Esophagus squamous epithelium (tissue), 5 donors: Measurements from ENCODE around the gene GPRIN2. TPM values are rescaled to one million over a fixed set of nuclear protein-coding genes. Genes with fewer than 3 reads are reported as not detected.

Experiments used
- DNase-seq: peaks from one replicate; lab custom pipeline; 2025; lab: John Stamatoyannopoulos, UW
- H3K27ac ChIP-seq, 4 donors: fragments of 200-600 bp; sonication (generic); one replicate each; pipeline ENCODE4 v1.5.1; 2016 to 2019; ENCODE audit warnings: mild to moderate bottlenecking in 1 of 4
- H3K27me3 ChIP-seq, 4 donors: fragments of 200-600 bp; sonication (generic); 1 replicate in 3 of 4; 2 replicates in 1 of 4; pipeline versions ENCODE4 v1.5.1 to v1.6.0; 2017 to 2021; ENCODE audit warnings: antibody characterized with exemption in 1 of 4
- H3K36me3 ChIP-seq, 3 donors: fragments of 200-600 bp; sonication (generic); one replicate each; pipeline ENCODE4 v1.5.1; 2016 to 2019
- H3K4me1 ChIP-seq, 3 donors: fragments of 200-600 bp; sonication (generic); one replicate each; pipeline ENCODE4 v1.5.1; 2017 to 2019
- H3K4me3 ChIP-seq, 4 donors: fragments of 200-600 bp; sonication (generic); 1 replicate in 3 of 4; 2 replicates in 1 of 4; pipeline ENCODE4 v1.5.1; 2016 to 2019; ENCODE audit warnings: mild to moderate bottlenecking in 2 of 4, moderate library complexity in 1 of 4
- H3K9me3 ChIP-seq, 3 donors: fragments of 200-600 bp; sonication (generic); one replicate each; pipeline ENCODE4 v1.5.1; 2016 to 2019
- POLR2A ChIP-seq, 4 donors: fragments of 450-650 bp; IDR thresholded peaks; one replicate each; pipeline ENCODE4 v1.6.1; 2017; ENCODE audit warnings: antibody characterized with exemption in 4 of 4, mild to moderate bottlenecking in 4 of 4, moderate library complexity in 3 of 4
- whole genome bisulfite sequencing, 2 donors: methylation state at CpG; one replicate each; pipeline ENCODE4 v1.1.5; 2018; 5-methylcytosine and 5-hydroxymethylcytosine counted together
- intact Hi-C: fragments of 100-400 bp; cut with DNase I; formaldehyde crosslinking; loops from one replicate; pipeline ENCODE4 v1.15.0; 2022
- total RNA-seq, 4 donors: library from RNA; depleted of rRNA; stranded (reverse); fragments of >200 nt; gene quantifications; one replicate each; pipeline ENCODE4 v1.1.0, GENCODE V29; 2016
- TF ChIP-seq, protein P1 (sequence below), 6 experiments: fragments of 450-650 bp in 4 of 6; fragments of 200-600 bp in 2 of 6; sonication (generic) in 2 of 6; IDR thresholded peaks; one replicate each; pipeline ENCODE4 v1.5.1; 2016 to 2019; ENCODE audit warnings: antibody characterized with exemption in 6 of 6, mild to moderate bottlenecking in 4 of 6, moderate library complexity in 4 of 6
- donor health status: DM: yes; HTN: yes; CAD: no.

Gene GPRIN2
- total RNA-seq, 4 donors from 2014 or later = 7.6 to 8.3 (median 8.1) TPM

DNA sequence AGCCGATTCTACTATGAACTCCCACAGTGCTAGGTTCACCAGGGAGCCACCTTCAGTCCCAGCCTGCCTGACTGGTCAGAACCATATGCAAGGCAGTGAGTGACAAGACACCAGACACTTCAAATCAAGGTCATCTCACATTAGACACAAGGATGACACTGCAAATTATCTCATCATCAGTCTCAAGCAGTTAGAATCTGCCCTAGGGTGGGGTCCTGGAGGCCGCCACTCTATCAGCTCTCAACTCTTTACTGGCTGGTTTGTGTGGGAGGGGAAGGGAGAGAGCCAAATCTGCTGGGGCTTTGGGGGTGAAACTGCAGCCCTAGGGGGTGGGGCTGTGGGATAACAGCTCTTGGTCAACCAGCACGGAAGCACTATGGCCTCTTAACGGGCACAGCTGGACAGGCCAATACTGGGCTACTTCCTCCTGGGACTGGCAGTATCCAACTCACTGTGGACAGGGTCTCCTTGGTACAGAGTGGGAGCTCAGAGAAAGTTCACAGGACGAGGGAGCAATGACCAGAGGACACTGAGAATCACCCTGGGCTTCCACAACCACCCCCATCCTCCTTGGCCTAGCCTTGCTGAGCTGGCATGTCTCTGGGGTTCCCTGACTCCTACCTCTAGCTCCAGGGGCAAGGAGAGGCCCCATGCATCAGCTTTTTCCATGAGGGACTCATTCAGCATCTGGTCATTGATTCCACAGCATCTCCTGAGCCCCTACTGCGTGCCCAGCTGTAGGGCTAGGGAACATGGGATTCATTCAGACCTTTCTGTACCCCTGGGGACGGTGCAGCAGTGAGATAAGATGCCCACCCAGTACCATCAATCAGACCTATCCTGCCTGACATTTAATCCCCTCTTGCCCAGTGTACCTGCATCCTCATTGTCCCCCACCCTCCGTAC, 5.4 kb downstream of the GPRIN2 start:
- Histone ChIP-seq H3K36me3 (peaks cover 0 to 43% (median 0%) of the 10 kb centered on the region in 3 donors), H3K27ac (no peak overlapping the region), H3K4me3 (no peak overlapping the region), H3K27me3 (peaks cover 0 to 26% (median 6%) of the 10 kb centered on the region in 4 donors), H3K4me1 (peaks cover 8 to 44% (median 10%) of the 10 kb centered on the region in 3 donors), H3K9me3 (no peaks in the 10 kb centered on the region)
- DNase-seq = no peak
- intact Hi-C loops = no loop called here
- TF ChIP-seq, protein P1, sequence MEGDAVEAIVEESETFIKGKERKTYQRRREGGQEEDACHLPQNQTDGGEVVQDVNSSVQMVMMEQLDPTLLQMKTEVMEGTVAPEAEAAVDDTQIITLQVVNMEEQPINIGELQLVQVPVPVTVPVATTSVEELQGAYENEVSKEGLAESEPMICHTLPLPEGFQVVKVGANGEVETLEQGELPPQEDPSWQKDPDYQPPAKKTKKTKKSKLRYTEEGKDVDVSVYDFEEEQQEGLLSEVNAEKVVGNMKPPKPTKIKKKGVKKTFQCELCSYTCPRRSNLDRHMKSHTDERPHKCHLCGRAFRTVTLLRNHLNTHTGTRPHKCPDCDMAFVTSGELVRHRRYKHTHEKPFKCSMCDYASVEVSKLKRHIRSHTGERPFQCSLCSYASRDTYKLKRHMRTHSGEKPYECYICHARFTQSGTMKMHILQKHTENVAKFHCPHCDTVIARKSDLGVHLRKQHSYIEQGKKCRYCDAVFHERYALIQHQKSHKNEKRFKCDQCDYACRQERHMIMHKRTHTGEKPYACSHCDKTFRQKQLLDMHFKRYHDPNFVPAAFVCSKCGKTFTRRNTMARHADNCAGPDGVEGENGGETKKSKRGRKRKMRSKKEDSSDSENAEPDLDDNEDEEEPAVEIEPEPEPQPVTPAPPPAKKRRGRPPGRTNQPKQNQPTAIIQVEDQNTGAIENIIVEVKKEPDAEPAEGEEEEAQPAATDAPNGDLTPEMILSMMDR (IDR thresholded peaks at IDR 0.05) = no peak
- TF ChIP-seq POLR2A (IDR thresholded peaks at IDR 0.05) = no peak
- 78 to 80% methylated on average over 8 of the region's 8 CpGs for WGBS, 2 donors

DNA sequence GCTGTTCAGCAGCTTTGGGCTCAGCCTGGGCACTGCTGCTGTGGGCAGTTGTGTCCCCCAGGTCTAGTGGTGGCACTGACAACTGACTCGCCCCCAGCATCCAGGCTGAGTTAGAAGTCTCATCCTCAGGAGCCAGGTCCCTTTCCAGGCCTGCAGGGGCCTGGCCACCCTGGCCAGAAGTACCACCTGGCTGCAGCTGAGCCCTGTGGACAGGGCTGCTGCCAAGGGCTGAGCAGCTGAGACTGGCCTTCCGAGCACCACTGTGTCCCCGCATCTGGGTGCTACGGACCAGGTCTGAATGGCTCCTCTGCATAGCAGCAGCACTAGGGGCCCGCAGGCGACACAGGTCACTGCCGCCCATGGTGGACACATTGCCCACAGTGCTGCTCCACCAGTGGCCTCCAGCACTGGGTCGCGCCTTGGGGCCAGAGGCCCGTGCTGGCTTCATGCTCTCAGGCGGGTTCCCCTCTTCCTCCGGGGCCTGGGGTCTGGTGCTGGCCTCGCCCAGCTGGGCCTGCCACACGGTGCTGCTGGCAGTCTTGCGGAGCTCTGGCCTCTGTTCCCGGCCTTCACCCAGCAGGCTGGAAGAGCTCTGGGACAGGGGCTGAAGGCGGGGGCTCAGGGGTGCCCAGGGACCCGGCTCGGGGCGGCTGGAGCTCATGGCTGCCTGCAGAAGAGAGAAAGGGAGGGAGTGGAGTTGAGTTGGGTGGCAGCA, 6.2 kb downstream of the GPRIN2 start:
- Histone ChIP-seq H3K27me3 (peaks cover 0 to 18% (median 0%) of the 10 kb centered on the region in 4 donors), H3K4me1 (peaks cover under 1 to 41% (median 2%) of the 10 kb centered on the region in 3 donors), H3K4me3 (no peak overlapping the region), H3K9me3 (no peaks in the 10 kb centered on the region), H3K36me3 (peaks cover 0 to 43% (median 0%) of the 10 kb centered on the region in 3 donors), H3K27ac (no peak overlapping the region)
- WGBS, 2 donors = 75 to 89% methylated on average over 4 to 8 of the region's 20 CpGs
- intact Hi-C loops = no loop called here
- TF ChIP-seq, protein P1 (IDR thresholded peaks at IDR 0.05) = no peak
- TF ChIP-seq POLR2A (IDR thresholded peaks at IDR 0.05) = no peak
- no peak for DNase-seq

DNA sequence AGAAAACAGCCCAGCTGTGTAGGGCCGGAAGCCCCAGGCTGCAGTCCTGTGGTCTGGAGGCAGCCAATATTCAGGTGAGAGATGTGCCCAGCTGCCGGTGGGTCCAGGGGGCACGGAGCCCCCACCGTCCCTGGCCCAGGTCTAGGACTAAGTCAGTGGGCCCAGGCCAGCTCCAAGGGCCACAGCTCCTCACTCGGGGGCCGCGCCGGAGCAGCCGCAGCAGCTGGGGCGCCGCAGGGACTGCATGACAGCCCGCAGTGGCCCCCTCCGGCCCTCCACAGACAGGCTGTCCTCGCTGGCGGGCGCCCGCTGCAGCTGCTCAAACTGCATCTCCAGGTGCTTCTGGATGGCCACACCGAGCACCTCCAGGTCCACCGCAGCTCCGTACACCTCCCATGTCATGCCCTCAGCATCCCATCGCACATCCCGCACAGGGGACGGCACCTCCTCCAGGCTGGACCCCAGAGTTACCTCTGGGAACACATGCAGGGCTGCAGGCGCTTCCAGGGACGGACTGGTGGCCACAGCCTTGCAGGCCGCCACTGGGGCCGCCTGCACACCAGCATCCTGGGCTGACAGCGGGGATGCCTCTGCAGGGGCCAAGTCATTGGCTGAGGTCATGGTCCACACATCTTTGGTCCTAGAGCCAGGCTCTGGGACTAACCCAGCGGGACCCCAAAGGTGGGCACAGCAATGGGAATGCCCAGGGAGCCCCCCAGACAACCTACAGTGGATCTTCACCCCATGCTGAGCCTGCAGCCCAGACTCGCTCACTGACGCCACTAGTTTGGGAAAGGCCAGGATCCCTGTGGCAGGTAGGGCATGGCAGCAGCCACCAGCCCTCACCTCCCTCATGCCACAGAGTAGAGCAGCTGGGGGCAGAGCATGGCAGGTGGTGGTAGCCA, 7.0 kb downstream of the GPRIN2 start:
- H3K9me3 ChIP-seq = no peaks in the 10 kb centered on the region
- no peak overlapping the region for H3K27ac ChIP-seq
- peaks cover 3 to 42% (median 6%) of the 10 kb centered on the region in 3 donors for H3K4me1 ChIP-seq
- peaks cover 0 to 11% (median 0%) of the 10 kb centered on the region in 4 donors for H3K27me3 ChIP-seq
- H3K36me3 ChIP-seq = peaks cover 0 to 43% (median 0%) of the 10 kb centered on the region in 3 donors
- H3K4me3 ChIP-seq = no peak overlapping the region
- intact Hi-C loops = no loop called here
- no peak for DNase-seq
- TF ChIP-seq, protein P1 (IDR thresholded peaks at IDR 0.05) = no peak
- no peak for TF ChIP-seq POLR2A (IDR thresholded peaks at IDR 0.05)
- 84 to 86% methylated on average over 17 to 26 of the region's 31 CpGs for WGBS, 2 donors

DNA sequence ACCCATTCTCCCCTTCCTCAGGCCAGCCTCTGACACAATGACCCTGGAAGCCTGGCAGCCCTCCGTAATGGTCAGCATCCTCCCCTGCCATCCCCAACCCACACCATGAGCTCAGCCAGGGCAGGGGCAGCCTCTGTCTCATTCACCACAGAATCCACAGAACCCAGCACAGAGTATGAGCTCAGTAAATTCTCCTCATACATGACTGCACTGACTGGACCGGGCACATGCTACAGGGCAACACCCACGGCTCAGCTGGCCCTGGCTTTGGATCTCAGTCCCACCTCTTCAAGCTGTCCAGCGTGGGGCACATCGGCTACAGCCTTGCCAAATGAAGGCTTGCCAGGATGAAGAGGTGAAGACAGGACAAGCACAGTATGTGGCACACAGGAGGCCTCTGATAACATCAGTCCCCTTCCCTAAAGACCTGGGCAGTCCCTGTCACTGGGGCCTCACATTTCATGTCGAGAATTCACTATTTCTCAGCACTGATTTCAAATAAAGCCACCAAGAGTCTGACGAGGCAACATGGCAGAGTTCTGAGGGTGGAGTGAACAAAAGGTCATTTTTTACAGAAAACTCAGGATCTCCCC, 7.9 kb downstream of the GPRIN2 start:
- DNase-seq = no peak
- Histone ChIP-seq H3K9me3 (no peaks in the 10 kb centered on the region), H3K27me3 (peaks cover 0 to 4% (median 0%) of the 10 kb centered on the region in 4 donors), H3K4me3 (no peak overlapping the region), H3K4me1 (peaks cover 3 to 50% (median 6%) of the 10 kb centered on the region in 3 donors), H3K27ac (no peak overlapping the region), H3K36me3 (peaks cover 0 to 37% (median 0%) of the 10 kb centered on the region in 3 donors)
- intact Hi-C loops = no loop called here
- 64 to 69% methylated on average over 7 of the region's 7 CpGs for whole genome bisulfite sequencing, 2 donors
- TF ChIP-seq, protein P1 (IDR thresholded peaks at IDR 0.05) = no peak
- no peak for TF ChIP-seq POLR2A (IDR thresholded peaks at IDR 0.05)
